IPS DF 19.7 (cell line): ENCODE measurements around the gene TLX3.
"Not testable (repeated sequence)": the region's sequence is repeated elsewhere in the genome, so short reads cannot be mapped to it uniquely, and the experiment has no call there.

ENCODE experiments used
- DNase-seq: peaks from one replicate; pipeline ENCODE4 v3.0.0-alpha.2; 2013; ENCODE audit warnings: low read depth, low spot score

TLX3 gene

DNA sequence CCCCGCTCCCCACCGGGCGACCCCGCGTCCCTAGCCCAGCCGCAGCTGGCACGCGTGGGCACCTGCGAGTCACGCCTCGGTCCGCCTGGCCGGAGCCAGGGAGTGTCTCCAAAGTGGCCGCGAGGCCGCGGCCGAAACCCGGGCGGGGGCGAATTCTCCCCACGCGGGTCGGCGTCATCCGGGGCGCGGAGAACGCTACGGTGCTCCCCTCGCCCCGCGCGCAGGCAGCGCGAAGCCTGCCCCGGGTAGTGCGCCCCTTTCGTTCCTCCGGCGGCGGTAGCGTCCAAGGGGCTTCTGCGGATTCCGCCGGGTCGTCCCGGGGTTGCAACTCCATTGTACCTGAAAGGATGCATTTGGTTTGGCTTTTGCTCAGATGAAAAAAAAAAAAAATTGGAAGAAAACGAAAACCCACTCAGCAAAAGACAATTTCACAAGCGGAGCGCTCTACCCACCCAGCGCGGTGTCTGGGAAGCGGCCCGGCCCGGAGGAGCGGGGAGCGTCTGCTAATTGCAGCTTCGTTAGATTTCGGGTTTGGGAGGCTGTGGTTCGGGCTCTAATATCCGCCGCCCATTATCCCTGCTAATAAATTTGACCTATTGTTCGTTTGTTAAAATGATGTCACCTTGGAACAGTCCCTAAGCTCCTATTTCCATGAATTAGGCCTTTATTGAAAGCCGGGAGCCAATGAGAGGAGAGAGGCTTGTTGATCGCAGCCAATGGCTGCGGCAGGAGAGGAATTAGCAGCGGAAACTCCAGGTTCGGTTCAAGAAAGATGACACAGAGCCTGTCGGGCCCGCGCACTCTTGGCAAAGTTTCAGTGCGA, at the start of gene TLX3:
TSS of gene TLX3 (plus strand) at position 796 of the 823 bp plus-strand sequence. CDS start 118 bp downstream, outside the sequence.
- peak; percentile 90 for DNase-seq

DNA sequence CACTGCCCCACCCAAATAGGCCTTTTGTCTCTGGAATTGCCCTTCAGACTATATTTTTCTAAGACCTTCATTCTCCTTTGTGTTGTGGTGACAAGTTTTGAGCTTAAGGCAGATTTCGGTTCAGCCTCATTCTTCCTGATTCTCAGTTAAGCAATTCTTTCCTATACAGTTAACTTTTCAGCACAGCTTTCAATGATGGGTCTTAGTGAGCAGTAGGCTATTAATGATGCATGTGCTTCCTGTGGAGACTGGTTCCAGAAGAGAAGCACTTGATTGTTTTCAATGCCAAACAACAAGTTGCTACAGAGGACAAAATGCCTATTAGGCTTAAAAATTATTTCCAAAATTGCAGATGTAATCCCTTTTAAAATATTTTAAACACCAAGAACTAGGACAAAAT, 47.7 kb upstream of the TLX3 start:
- DNase-seq: no peak

DNA sequence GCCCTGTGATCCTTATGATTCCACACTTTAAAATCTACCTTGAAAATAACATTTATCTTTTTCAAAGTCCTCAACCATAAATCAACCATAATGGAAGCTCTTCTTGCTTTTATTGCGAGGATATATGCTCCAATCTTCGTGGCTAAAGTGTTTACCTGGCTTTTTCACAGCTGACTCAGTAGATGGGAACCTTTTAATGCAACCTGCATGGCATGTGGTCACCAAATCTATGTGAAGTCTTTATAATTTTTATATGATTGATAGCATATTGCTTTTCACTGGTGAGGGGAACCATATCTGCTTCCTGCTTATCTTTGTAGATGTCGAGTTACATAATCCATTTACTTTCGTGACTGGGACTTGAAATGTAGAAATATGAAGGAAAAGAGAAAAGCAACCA, 47.1 kb upstream of the TLX3 start:
- no peak for DNase-seq

DNA sequence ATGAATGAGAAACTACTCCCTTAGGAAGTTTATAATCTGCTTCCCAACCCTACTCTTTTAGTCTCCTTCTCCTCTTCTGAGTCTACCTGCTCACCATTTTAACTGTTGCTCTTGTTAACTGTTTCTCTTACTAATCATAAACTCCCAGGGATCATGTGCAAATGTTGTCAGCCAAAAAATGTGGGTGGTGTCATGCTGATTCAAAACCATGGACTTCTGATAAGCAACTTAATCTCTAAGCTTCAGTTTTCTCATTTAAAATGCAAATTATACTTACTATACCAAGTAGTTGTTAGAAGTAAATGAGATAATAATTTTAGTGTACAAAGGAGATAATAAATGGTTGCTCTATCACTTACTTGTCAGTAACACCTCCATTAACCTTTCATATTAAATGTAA, 45.9 kb upstream of the TLX3 start:
- no peak for DNase-seq

DNA sequence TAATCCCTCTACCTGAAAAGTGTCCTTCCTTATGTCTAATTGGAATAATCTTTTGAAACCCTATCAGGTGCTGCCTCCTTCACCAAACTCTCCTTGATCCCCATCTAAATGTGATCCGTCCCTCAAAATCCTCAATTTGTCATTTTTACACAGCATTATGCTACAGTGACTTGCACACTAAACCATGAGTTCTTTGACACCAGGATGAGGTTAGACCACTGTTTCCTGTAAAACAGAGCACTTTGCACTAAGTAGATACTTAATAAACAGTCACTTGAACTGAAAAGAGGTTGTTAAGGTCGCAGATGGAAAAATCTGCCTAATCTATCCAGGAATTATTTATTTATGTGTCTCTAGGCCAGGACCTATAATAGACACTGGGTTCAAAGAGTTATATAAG, 44.2 kb upstream of the TLX3 start:
- DNase-seq: no peak

DNA sequence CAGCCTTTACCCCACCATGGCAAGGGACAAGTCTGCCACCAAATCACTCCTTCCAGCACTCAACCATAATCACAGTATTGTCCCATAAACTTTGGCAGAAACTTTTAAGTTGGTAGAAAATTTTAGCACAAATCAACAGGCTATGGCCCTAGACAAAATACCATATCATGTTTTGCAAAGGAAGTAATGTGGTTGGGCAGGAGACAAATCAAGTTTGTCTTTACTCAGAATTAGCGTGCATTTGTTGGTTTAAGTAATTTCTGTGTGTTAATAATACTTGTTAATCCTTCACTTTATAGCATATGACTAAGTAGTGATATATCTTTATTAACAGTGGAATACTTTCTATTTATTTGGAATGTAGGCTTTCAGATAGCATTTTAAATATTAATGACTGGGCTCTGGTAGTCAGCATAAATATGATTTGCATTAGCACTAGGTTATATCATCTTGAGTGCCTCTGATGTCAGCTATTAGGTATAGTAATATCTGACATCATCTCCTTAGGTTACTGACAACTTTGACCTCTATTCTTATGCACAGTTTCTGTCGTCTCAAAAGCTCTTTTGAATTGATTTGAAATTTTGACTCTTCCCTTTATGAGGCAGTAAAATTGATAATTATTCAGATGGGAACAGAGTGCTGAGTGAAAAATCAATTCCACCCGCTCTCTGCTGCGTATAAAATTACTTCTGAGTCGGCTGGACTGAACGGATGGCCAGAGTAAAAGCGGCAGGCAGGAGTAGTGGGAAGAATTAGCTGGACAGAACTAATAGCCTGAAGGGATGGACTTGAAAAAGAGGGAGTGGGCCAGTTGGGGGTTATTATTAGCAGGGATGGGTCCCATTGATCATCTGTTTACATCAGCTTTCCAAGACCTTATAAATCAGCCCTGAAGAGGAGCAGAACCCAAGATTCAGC, 40.1 kb upstream of the TLX3 start:
- DNase-seq: no peak

DNA sequence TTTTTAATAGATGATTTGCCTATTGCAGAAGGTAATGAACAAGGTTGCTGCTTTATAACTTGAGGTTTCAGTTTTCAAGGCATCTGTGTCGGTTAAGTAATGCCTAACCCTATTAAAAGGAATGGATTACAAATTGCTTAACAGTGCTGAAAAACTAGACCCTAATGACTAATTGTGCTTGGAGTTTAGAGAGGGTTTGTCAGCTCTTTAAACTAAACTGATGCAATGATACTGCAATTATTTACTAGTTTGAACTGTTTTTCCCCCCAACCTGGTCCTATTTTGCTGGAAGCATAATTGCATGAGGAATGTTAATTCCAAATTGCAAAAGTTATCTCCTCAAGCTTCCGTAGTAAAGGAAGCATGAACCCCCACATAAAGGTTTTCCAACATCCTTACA, 39.3 kb upstream of the TLX3 start:
- no peak for DNase-seq

DNA sequence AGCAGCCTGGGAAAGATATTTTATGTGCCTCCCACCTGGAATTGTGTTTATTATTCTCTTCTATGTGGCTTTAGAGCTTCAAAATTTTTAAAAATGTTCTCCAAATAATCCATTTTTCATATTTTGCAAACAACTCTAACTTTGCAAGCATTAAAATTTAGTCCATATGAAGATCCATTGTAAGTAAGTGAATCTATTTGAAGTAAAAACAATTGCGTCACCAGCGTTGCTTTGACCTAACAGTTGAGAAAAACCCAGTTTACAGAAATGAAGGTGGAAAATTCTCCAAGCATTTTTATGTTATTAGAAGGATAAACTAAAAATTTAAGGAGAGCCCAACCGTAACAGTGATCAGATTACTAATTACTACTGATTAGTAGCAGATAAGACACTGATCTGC, 38.9 kb upstream of the TLX3 start:
- DNase-seq: no peak

DNA sequence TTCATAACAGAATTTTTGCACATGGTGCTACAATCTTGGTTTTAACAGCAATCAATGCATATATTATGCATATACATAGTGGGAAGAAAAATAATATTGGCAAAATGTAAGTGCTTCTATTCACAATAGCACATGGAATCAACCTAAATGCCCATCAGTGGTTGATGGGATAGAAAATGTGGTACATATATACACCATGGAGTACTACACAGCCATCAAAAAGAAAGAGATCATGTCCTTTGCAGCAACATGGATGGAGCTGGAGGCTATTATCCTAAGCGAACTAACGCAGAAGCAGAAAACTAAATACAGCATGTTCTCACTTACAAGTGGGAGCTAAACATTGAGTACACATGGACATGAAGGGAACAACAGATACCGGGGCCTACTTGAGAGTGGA, 37.2 kb upstream of the TLX3 start:
- DNase-seq: no peak

DNA sequence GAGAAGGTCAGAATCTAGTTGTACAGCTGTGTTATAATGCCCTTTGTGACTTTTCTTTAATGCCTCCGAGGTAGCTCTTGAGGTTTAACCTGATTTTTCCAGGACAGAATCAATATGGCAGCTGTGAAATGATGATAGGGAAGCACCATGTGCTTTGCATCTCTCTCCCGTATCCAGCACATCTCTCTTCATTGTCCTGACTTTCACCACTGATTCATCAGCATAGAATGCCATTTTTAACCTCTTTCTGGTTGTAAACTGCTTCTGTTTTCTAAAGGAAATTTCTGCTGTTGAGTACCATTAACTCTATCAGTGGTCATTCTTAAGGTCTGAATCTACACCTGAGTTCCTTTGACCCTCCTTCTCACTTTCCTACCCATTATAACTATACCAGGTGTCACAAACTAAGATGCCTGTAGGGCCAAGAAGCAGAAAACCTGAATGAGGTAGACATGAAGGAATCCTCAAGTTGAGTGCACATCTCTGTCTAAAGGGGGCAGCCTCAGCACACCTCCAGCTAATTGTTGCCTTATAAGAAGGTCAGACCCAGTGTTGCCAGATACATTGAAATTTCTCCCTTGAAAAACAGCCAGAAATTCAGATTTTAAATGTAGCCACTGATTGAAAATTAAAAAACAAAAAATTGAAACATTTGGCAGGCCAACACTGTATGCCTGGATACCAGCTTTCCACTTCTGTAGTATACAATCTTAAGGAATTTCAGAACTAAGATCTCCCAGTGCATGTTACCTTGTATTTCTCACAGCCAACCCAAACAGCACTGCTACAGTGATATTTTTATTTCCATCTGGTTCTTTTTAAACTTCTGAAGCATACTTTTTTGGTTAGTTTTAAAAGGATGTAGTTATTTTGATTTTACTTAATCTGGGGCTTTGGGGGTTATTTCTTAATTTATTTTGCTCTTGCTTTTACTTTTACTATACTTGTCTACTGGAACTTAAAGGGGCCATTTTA, 35.8 kb upstream of the TLX3 start:
- DNase-seq: peak; percentile 33

DNA sequence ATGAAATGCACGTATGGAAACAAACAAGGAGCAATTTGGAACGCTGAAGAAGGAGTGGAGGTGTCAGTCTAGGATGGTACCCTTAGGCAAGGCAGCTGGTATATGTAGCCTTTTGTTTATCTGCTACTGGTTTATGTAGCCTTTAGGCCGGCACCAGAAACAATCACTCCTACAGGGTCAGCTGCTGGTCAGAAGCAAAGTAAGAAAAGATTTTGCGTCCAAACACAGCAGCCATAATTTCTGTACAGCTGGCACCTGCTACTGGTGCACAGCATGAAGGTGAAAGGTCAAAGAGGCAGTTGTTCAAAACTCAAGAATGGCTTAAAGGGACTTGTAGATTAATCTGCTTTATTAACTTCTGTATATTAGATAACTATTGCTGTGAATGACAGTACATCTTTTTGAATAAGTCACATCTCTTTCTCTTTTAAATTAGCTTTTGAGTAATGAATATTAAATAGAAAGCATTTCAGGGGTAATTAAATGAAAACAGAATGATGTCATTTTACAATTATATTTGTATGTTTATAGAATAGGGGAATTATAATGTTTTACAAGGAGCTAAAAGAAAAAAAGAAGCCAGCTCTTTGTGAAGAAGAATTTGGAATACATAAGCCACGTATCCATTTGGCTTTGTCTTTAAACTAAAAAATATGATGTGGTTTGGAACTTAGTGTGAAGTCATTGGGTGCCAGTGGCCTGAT, 33.1 kb upstream of the TLX3 start:
- DNase-seq: no peak

DNA sequence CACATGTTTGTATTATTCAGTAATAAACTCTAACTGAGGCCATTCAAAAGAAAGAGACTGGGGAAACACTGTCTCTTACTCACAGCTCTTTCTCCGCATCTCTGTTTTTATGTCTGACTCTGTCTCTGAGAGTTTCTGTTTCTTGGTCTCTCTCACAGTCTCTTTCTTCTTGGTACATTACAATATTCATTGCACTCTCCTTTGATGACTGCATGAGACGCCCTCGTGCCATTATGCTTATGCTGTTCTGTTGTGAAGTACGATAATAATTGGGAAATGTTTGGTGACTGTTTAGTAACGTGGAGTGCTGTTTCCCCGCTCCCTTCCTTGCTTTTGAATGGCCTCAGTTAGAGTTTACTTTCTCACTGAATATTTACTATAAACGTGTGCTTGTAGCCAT, 25.3 kb upstream of the TLX3 start:
- no peak for DNase-seq

DNA sequence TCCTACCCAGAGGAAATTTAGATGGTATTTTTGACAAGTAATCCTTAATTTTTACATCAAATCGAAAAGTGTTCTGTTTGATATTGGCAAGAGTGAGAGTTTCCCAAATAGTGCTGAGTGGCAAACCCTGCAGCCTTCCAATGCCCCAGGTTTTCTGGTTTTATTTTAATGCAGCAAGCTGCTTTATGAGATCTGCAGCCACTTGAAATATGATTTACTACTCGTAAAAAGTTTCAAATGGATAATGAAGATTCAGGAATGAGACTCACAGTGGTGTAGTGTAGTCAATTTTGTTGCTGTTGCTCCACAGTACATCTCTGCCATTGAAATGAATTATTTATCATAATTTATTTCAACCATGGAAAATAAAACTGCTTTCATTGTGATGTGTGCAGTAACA, 23.6 kb upstream of the TLX3 start:
- no peak for DNase-seq

DNA sequence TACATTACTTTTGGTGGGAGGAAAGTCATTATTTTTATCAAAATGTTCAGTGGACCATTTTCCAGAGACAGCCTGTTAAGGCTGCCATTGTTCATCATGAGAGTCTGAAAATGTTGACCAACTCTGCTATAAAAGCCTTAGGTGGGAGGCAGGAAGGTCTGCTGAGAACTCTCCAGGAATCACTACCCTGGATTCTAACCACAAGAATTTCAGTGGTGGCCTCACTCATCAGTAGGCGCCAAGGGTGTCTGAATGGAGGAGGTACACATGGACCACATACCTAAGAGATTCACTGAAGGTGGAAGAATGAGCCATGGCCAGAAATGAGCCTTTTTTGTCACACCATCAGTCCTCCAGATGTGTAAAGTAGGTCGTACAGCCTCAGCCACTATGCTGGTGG, 21.0 kb upstream of the TLX3 start:
- no peak for DNase-seq

DNA sequence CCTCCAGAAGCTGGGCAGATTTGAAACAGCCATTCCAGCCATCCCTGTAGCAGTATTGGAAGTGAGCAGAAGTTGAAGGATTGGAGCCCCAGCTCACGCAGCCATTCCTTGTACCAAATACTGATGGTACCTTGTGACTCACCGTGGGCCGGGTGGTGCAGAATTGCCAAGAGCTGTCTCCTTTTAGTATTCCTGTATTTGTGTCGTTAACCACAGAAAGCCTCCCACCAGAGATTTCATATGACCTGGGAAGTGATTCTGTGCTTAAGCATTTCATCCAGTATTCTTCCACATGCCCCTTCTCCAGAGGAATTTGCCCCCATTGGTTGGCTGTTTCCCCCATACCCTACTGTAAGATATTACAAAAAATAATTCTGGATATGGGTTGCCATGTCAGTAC, 17.7 kb upstream of the TLX3 start:
- DNase-seq: no peak

DNA sequence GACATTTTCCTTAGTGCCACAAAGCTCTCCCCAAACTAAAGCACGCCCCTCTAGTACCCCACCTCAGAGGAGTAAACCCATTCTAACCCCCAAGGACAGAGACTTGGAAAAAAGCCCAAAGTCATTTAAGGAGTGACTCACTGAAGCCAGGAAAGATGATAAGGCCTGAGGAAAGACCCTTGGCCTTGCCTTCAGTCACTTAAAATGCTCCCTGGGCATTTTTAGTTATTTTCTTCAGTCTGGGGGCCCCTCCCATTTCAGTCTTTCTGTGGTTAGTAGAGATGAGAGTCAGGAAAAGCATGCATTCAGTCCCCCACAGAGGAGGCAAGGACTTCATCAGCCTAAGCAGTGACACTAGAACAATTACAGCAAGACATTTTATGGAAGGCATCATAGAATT, 13.7 kb upstream of the TLX3 start:
- DNase-seq: no peak

DNA sequence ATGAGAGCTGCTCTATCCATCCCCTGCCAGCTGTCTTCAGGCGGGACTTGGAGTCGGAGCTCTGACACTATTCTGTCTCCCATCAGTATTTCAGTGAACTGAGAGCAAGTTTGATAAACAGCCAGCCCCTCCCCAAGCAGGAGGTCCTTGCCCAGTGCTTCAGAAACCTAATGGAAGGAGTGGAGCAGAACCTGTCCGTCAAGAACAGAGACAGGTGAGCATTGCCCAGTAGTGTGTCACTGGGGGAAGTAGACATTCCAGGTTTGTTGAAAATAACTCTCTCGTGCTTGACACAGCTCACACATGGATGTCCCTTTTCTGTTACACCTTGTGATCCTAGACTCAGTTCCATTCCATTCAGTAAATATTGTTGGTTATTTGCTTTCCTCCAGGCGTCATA, 13.2 kb upstream of the TLX3 start:
- DNase-seq: no peak

DNA sequence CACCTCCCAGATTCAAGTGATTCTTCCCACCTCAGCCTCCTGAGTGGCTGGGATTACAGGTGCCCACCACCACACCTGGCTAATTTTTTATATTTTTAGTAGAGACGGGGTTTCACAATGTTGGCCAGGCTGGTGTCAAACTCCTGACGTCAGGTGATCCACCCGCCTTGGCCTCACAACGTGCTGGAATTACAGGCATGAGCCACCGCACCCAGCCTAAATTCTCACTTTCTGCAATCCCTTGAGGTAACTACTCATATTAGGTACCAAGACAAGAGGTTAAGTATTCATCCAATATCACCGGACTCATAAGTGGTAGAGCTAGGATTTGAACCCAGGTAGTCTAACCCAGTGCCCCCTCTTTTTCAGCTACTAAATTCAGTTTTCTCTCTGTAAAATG, 11.1 kb upstream of the TLX3 start:
- DNase-seq: not testable (repeated sequence)

DNA sequence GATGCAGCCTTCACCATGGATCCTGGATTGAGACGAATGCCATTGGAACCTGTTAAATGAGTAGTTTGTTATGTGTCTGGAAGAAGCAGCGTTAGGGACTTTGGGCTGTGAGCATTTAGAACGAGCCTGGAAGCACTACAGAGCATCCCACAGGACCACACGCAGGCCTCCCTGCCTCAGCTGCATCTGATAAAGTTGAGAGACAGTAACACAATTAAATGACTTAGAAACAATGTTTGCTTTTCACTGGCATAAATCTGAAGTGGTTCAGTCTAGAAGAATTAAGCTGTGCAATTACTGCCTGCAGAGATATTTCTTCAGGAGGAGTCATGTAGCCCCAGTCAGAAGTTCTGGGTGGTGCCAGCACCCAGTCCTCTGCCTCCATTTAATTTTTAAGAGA, 9.8 kb upstream of the TLX3 start:
- DNase-seq: no peak

DNA sequence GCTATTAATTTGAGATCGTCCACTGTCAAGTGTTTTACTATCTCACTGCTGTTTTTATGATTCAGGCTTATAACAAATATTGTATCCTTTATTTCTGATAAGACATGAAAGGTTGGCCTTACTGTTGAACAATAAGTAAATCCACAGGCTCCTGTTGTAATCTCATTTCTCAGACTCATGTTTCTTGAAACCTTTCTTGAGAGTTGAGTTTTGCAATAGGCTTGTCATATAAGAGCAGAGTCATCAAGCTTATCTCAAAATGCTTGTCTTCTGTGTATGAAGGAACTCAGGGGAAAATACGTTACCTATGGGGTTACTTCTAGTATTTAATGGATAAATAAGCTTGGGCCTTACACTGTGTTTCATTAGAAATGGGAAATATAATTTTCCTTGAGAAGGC, 9.2 kb upstream of the TLX3 start:
- DNase-seq: no peak

DNA sequence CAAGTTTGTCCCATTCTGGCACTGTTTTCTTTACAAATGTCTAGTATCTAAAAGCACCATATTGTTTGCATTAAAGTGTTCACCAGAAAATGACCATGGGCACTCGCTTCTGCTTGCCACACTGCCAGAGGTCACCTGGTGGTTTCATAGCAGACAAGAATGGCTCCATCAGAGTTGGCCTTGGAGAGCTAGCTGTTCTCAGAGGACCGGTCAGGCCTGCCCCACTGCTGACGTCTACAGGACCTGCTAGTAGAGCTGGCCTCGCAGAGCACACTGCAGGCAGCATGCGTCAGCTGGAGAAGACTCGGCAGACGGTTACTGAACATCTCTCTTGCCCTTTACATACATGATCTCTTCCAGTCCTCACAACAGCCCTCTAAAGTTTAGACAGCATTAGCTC, 8.7 kb upstream of the TLX3 start:
- DNase-seq: no peak
